WTC11 (cell line): Measurements from ENCODE around the gene DNAH17.

ENCODE experiments used
- TEAD1 ChIP-seq: sonication (generic); formaldehyde crosslinking; IDR thresholded peaks from 2 replicates; pipeline ENCODE4 v1.8.0; 2022; ENCODE audit warnings: mild to moderate bottlenecking, missing genetic modification reagents
- TP53 ChIP-seq: sonication (generic); formaldehyde crosslinking; IDR thresholded peaks from 2 replicates; pipeline ENCODE4 v1.8.1; 2023; ENCODE audit warnings: mild to moderate bottlenecking, missing genetic modification reagents
- TF ChIP-seq, protein P1 (sequence below): fragments of 200-600 bp; IDR thresholded peaks from 2 replicates; pipeline ENCODE4 v1.8.0; 2022; ENCODE audit warnings: antibody characterized with exemption

- TF ChIP-seq TP53 (CRISPR knock-in tag) (no peak), TEAD1 (CRISPR knock-in tag) (no peak)
- TF ChIP-seq, protein P1, sequence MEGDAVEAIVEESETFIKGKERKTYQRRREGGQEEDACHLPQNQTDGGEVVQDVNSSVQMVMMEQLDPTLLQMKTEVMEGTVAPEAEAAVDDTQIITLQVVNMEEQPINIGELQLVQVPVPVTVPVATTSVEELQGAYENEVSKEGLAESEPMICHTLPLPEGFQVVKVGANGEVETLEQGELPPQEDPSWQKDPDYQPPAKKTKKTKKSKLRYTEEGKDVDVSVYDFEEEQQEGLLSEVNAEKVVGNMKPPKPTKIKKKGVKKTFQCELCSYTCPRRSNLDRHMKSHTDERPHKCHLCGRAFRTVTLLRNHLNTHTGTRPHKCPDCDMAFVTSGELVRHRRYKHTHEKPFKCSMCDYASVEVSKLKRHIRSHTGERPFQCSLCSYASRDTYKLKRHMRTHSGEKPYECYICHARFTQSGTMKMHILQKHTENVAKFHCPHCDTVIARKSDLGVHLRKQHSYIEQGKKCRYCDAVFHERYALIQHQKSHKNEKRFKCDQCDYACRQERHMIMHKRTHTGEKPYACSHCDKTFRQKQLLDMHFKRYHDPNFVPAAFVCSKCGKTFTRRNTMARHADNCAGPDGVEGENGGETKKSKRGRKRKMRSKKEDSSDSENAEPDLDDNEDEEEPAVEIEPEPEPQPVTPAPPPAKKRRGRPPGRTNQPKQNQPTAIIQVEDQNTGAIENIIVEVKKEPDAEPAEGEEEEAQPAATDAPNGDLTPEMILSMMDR: no peak
Observed at GRCh38 chr17:78438271-78438691, 138.9 kb downstream of the DNAH17 start.
